NT2/D1 (cell line): ENCODE measurements around the gene SEC61G.

Source experiments
- DNase-seq: peaks from one replicate; pipeline ENCODE4 v3.0.0-alpha.2; 2011; ENCODE audit warnings: low read depth, low spot score
- H3K27me3 ChIP-seq: 2 replicates; pipeline ENCODE4 v1.6.0; 2011; ENCODE audit warnings: mild to moderate bottlenecking; ENCODE audit not compliant: insufficient read length, insufficient read depth
- H3K36me3 ChIP-seq: 2 replicates; pipeline ENCODE4 v1.6.1; 2011; ENCODE audit warnings: mild to moderate bottlenecking, low read length, mixed read lengths; ENCODE audit not compliant: insufficient read depth, insufficient read length
- H3K4me1 ChIP-seq: 2 replicates; pipeline ENCODE4 v1.5.1; 2011; ENCODE audit not compliant: insufficient read depth, insufficient read length
- H3K4me3 ChIP-seq: 2 replicates; pipeline ENCODE4 v1.5.1; 2011; ENCODE audit warnings: low read depth; ENCODE audit not compliant: insufficient read length
- H3K9ac ChIP-seq: 2 replicates; pipeline ENCODE4 v1.6.0; 2011; ENCODE audit warnings: low read depth; ENCODE audit not compliant: insufficient read length
- H3K9me3 ChIP-seq: 2 replicates; pipeline ENCODE4 v1.5.1; 2011; ENCODE audit warnings: mild to moderate bottlenecking, low read length; ENCODE audit not compliant: insufficient read depth
- SUZ12 ChIP-seq: IDR thresholded peaks from 2 replicates; pipeline ENCODE4 v1.6.1; 2011; ENCODE audit not compliant: insufficient read length, insufficient read depth; ENCODE audit errors: extremely low read depth
- YY1 ChIP-seq: IDR thresholded peaks from 2 replicates; pipeline ENCODE4 v1.6.1; 2011; ENCODE audit not compliant: insufficient read length, insufficient read depth
- ZNF274 ChIP-seq: IDR thresholded peaks from 2 replicates; pipeline ENCODE4 v1.6.1; 2011; ENCODE audit warnings: mild to moderate bottlenecking, low read depth, low read length

The SEC61G gene

GRCh38 chr7:54705436-54705835 lies 53.6 kb downstream of the SEC61G start:
- no peaks in the 10 kb centered on the region for H3K27me3 ChIP-seq
- no peaks in the 10 kb centered on the region for H3K36me3 ChIP-seq
- H3K4me3 ChIP-seq, result no peak overlapping the region
- no peak overlapping the region for H3K9ac ChIP-seq
- peaks cover 23% of the 10 kb centered on the region for H3K9me3 ChIP-seq
- no peak for DNase-seq
- TF ChIP-seq ZNF274 (no peak), YY1 (no peak), SUZ12 (no peak)
- H3K4me1 ChIP-seq, result no peaks in the 10 kb centered on the region

GRCh38 chr7:54704851-54705250 lies 54.2 kb downstream of the SEC61G start:
- peaks cover 23% of the 10 kb centered on the region for H3K9me3 ChIP-seq
- no peak overlapping the region for H3K4me3 ChIP-seq
- no peak for DNase-seq
- no peaks in the 10 kb centered on the region for H3K27me3 ChIP-seq
- H3K36me3 ChIP-seq, result no peaks in the 10 kb centered on the region
- TF ChIP-seq YY1, result no peak
- no peak for TF ChIP-seq ZNF274
- H3K9ac ChIP-seq, result no peak overlapping the region
- H3K4me1 ChIP-seq, result no peaks in the 10 kb centered on the region
